PC-9 (cell line): ENCODE data around the gene FAM171A2.

Source experiments
- CTCF ChIP-seq: fragments of 200-600 bp; sonication (generic); conservative IDR thresholded peaks from 2 replicates; pipeline ENCODE4 v1.6.1; 2017; ENCODE audit warnings: mixed run types, antibody characterized with exemption, mild to moderate bottlenecking, moderate library complexity
- EZH2 ChIP-seq: fragments of 200-600 bp; sonication (generic); IDR thresholded peaks from 2 replicates; pipeline ENCODE4 v1.8.0; 2017; ENCODE audit warnings: antibody characterized with exemption, low read depth

- TF ChIP-seq CTCF (no peak), EZH2 (no peak)
Measured at GRCh38 chr17:44384281-44384822, 20.7 kb upstream of the FAM171A2 start.
